Measurements from ENCODE around the gene PHB1.

GRCh38 chr17:49461580-49461979 is 46.9 kb upstream of the PHB1 start:
- TF ChIP-seq, protein P1, sequence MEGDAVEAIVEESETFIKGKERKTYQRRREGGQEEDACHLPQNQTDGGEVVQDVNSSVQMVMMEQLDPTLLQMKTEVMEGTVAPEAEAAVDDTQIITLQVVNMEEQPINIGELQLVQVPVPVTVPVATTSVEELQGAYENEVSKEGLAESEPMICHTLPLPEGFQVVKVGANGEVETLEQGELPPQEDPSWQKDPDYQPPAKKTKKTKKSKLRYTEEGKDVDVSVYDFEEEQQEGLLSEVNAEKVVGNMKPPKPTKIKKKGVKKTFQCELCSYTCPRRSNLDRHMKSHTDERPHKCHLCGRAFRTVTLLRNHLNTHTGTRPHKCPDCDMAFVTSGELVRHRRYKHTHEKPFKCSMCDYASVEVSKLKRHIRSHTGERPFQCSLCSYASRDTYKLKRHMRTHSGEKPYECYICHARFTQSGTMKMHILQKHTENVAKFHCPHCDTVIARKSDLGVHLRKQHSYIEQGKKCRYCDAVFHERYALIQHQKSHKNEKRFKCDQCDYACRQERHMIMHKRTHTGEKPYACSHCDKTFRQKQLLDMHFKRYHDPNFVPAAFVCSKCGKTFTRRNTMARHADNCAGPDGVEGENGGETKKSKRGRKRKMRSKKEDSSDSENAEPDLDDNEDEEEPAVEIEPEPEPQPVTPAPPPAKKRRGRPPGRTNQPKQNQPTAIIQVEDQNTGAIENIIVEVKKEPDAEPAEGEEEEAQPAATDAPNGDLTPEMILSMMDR (tag by site-specific recombination; IDR thresholded peaks at IDR 0.05) = no peak
- TF ChIP-seq ZNF19 (tag by site-specific recombination; IDR thresholded peaks at IDR 0.05; ENCODE audit: low read depth) = no peak
